Ovary (tissue), 3 donors: ENCODE data around the gene ATP23.

Experiments
- POLR2A ChIP-seq: fragments of 450-650 bp; IDR thresholded peaks from one replicate; pipeline ENCODE4 v1.6.1; 2017; ENCODE audit warnings: antibody characterized with exemption, mild to moderate bottlenecking, moderate library complexity
- TF ChIP-seq, protein P1 (sequence below), 3 donors: fragments of 450-650 bp in 2 of 3; fragments of 200-600 bp in 1 of 3; IDR thresholded peaks; one replicate each; pipeline versions ENCODE4 v1.5.1 to v1.8.0; 2016 to 2022; ENCODE audit warnings: antibody characterized with exemption in 3 of 3, mild to moderate bottlenecking in 1 of 3
- donor health status: DM: no; HTN: no; CAD: no.

DNA sequence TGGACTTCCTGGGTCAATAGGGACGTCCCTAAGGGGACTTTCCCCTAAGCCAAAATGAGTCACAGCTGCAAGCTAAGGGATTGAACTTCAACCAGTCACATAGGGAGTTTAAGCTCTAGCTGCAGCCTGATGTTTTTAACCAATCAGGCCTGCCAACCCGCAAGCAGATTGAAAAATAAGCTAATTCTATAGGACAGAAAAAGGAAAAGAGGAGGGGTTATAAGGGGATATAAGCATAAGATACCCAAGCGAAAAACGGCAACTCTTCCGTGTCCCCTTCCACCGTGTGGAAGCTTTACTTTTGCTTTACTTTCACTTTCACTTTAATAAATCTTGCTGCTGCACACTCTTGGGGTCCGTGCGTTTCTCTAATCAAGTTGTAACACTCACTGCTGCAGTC lies 24.4 kb downstream of the ATP23 start:
- TF ChIP-seq, protein P1, sequence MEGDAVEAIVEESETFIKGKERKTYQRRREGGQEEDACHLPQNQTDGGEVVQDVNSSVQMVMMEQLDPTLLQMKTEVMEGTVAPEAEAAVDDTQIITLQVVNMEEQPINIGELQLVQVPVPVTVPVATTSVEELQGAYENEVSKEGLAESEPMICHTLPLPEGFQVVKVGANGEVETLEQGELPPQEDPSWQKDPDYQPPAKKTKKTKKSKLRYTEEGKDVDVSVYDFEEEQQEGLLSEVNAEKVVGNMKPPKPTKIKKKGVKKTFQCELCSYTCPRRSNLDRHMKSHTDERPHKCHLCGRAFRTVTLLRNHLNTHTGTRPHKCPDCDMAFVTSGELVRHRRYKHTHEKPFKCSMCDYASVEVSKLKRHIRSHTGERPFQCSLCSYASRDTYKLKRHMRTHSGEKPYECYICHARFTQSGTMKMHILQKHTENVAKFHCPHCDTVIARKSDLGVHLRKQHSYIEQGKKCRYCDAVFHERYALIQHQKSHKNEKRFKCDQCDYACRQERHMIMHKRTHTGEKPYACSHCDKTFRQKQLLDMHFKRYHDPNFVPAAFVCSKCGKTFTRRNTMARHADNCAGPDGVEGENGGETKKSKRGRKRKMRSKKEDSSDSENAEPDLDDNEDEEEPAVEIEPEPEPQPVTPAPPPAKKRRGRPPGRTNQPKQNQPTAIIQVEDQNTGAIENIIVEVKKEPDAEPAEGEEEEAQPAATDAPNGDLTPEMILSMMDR (IDR thresholded peaks at IDR 0.05) = no peak
- TF ChIP-seq POLR2A = no peak
